ENCODE measurements around the gene AIFM3. TPM values are rescaled to one million over a fixed set of nuclear protein-coding genes. Genes with fewer than 3 reads are reported as not detected.

AIFM3 gene
- total and polyA plus RNA-seq, 2 of the 13 experiments (the other 11 are each of a cell fraction or from before 2014, with no cell fraction given) = 9.0 to 15.3 TPM

DNA sequence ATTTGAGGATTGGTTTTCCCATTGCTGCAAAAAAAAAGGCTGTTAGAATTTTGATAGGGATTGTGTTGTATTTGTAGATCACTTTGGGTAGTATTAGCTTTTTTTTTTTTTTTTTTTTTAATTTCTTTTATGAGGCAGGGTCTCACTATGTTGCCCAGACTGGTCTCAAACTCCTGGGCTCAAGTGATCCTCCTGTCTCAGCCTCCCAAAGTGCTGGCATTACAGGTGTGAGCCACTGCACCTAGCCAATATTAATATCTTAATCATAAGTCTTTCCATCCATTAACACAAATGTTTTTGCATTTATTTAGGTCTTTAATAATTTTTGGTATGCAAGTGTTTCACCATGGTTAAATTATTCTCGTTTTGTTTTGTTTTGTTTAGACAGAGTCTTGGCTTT is 23.0 kb upstream of the AIFM3 start:
- Histone ChIP-seq H3K36me3 (replicated peaks in 1 of 2; ENCODE audit: control insufficient read depth in 1 of 2, insufficient read depth in 2 of 2, low read length in 2 of 2) (peaks cover 12 to 53% of the 10 kb centered on the region in 2 experiments), H2AFZ (ENCODE audit: low read length) (no peak overlapping the region), H3K4me2 (ENCODE audit: low read depth, low read length) (no peak overlapping the region), H3K4me1 (ENCODE audit: insufficient read depth, low read length) (peaks cover 91% of the 10 kb centered on the region), H3K79me2 (ENCODE audit: insufficient read depth, low read length) (peaks cover 92% of the 10 kb centered on the region), H3K4me3 (replicated peaks in 1 of 3; ENCODE audit: insufficient read depth in 1 of 3, low read depth in 2 of 3, low read length in 3 of 3) (no peak overlapping the region), H3K27me3 (ENCODE audit: control insufficient read depth in 1 of 2, insufficient read depth in 2 of 2, low read length in 2 of 2) (no peaks in the 10 kb centered on the region), H4K20me1 (ENCODE audit: insufficient read depth, low read length) (peaks cover 85% of the 10 kb centered on the region), H3K27ac (ENCODE audit: extremely low read length, insufficient read depth, low read length) (no peak overlapping the region), H3K9me3 (ENCODE audit: low read length) (no peaks in the 10 kb centered on the region), H3K9ac (ENCODE audit: insufficient read depth, low read depth, low read length) (no peak overlapping the region)
- in situ Hi-C loops (cut with HindIII; ENCODE audit: extremely low pct_ligation_motif_present, low pct_unique_long_range_greater_than_20kb) = no loop called here
- ATAC-seq (no peak), FAIRE-seq (no peak), DNase-seq (ENCODE audit: low spot score) (no peak)
- no TSS peak for BruUV-seq (replicated peaks)
- intact Hi-C loops (cut with micrococcal nuclease; ENCODE audit: unreplicated experiment) = no loop called here
- TF ChIP-seq, protein P1, sequence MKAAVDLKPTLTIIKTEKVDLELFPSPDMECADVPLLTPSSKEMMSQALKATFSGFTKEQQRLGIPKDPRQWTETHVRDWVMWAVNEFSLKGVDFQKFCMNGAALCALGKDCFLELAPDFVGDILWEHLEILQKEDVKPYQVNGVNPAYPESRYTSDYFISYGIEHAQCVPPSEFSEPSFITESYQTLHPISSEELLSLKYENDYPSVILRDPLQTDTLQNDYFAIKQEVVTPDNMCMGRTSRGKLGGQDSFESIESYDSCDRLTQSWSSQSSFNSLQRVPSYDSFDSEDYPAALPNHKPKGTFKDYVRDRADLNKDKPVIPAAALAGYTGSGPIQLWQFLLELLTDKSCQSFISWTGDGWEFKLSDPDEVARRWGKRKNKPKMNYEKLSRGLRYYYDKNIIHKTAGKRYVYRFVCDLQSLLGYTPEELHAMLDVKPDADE (CRISPR knock-in tag; IDR thresholded peaks at IDR 0.05) = no peak
- TF ChIP-seq ZNF207 (IDR thresholded peaks at IDR 0.05; ENCODE audit: borderline replicate concordance) = no peak
- TF ChIP-seq, protein P2, sequence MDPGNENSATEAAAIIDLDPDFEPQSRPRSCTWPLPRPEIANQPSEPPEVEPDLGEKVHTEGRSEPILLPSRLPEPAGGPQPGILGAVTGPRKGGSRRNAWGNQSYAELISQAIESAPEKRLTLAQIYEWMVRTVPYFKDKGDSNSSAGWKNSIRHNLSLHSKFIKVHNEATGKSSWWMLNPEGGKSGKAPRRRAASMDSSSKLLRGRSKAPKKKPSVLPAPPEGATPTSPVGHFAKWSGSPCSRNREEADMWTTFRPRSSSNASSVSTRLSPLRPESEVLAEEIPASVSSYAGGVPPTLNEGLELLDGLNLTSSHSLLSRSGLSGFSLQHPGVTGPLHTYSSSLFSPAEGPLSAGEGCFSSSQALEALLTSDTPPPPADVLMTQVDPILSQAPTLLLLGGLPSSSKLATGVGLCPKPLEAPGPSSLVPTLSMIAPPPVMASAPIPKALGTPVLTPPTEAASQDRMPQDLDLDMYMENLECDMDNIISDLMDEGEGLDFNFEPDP (CRISPR knock-in tag; conservative IDR thresholded peaks at IDR 0.05) = no peak
- 83% methylated on average over 1 of the region's 1 CpG for WGBS (ENCODE audit: low lambda C conversion rate)
- ChIA-PET POLR2A (no interaction called here), CTCF (ENCODE audit: low intra/inter-chr PET ratio, low total read pairs) (no interaction called here)

DNA sequence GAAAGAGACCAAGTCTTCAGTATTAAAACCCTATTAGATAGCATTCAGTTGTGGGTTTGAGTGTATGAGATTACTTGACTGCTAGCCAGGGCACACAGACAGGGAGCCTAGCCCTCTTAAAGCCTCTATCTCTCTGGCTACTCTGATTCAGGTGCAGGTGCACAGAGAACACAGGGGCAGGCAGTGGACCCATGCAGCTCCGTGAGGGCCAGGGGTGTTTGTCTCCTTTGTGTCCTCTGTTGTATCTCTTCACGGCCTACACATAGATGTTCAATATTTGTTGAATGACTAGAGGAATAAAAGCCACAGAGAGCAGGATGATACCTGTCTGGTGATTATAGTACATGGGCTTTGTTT is 21.5 kb upstream of the AIFM3 start:
- no peak for FAIRE-seq
- 76% methylated on average over 2 of the region's 2 CpGs for WGBS (ENCODE audit: low lambda C conversion rate)
- Histone ChIP-seq H3K4me1 (ENCODE audit: insufficient read depth, low read length) (peaks cover 91% of the 10 kb centered on the region), H3K27me3 (ENCODE audit: control insufficient read depth in 1 of 2, insufficient read depth in 2 of 2, low read length in 2 of 2) (no peaks in the 10 kb centered on the region), H2AFZ (ENCODE audit: low read length) (no peak overlapping the region), H3K4me3 (replicated peaks in 1 of 3; ENCODE audit: insufficient read depth in 1 of 3, low read depth in 2 of 3, low read length in 3 of 3) (no peak overlapping the region), H3K9ac (ENCODE audit: insufficient read depth, low read depth, low read length) (no peak overlapping the region), H3K27ac (ENCODE audit: extremely low read length, insufficient read depth, low read length) (no peak overlapping the region), H3K36me3 (replicated peaks in 1 of 2; ENCODE audit: control insufficient read depth in 1 of 2, insufficient read depth in 2 of 2, low read length in 2 of 2) (peaks cover 9 to 50% of the 10 kb centered on the region in 2 experiments), H3K9me3 (ENCODE audit: low read length) (no peaks in the 10 kb centered on the region), H4K20me1 (ENCODE audit: insufficient read depth, low read length) (peaks cover 82% of the 10 kb centered on the region), H3K4me2 (ENCODE audit: low read depth, low read length) (peak overlapping the region; percentile 24; the same call in 1 of the 2 replicates), H3K79me2 (ENCODE audit: insufficient read depth, low read length) (peaks cover 87% of the 10 kb centered on the region)
- BruUV-seq (replicated peaks) = no TSS peak
- ChIA-PET POLR2A (no interaction called here), CTCF (ENCODE audit: low intra/inter-chr PET ratio, low total read pairs) (no interaction called here)
- intact Hi-C loops (cut with micrococcal nuclease; ENCODE audit: unreplicated experiment) = no loop called here
- ATAC-seq = no peak
- DNase-seq (ENCODE audit: low spot score) = no peak
- in situ Hi-C loops (cut with HindIII; ENCODE audit: extremely low pct_ligation_motif_present, low pct_unique_long_range_greater_than_20kb) = no loop called here
- TF ChIP-seq, protein P3, sequence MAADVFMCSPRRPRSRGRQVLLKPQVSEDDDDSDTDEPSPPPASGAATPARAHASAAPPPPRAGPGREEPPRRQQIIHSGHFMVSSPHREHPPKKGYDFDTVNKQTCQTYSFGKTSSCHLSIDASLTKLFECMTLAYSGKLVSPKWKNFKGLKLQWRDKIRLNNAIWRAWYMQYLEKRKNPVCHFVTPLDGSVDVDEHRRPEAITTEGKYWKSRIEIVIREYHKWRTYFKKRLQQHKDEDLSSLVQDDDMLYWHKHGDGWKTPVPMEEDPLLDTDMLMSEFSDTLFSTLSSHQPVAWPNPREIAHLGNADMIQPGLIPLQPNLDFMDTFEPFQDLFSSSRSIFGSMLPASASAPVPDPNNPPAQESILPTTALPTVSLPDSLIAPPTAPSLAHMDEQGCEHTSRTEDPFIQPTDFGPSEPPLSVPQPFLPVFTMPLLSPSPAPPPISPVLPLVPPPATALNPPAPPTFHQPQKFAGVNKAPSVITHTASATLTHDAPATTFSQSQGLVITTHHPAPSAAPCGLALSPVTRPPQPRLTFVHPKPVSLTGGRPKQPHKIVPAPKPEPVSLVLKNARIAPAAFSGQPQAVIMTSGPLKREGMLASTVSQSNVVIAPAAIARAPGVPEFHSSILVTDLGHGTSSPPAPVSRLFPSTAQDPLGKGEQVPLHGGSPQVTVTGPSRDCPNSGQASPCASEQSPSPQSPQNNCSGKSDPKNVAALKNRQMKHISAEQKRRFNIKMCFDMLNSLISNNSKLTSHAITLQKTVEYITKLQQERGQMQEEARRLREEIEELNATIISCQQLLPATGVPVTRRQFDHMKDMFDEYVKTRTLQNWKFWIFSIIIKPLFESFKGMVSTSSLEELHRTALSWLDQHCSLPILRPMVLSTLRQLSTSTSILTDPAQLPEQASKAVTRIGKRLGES (CRISPR knock-in tag; IDR thresholded peaks at IDR 0.05; ENCODE audit: borderline replicate concordance) = no peak
- no peak for TF ChIP-seq TGIF2 (CRISPR knock-in tag; IDR thresholded peaks at IDR 0.05)
- TF ChIP-seq NPAS2 (CRISPR knock-in tag; IDR thresholded peaks at IDR 0.05; ENCODE audit: borderline replicate concordance) = no peak
- TF ChIP-seq MAFK (conservative IDR thresholded peaks at IDR 0.05 in 1 of 2, IDR thresholded peaks at IDR 0.05 in 1 of 2; ENCODE audit: low read length in 2 of 2) = no peak
